CD14-positive monocyte (primary cell): ENCODE data around the gene NFKBIE. TPM values are rescaled to one million over a fixed set of nuclear protein-coding genes. Genes with fewer than 3 reads are reported as not detected.

Source experiments
- DNase-seq, 3 donors: peaks; one replicate each; pipeline ENCODE4 v3.0.0-alpha.2; 2011 to 2022
- H2AFZ ChIP-seq: 2 replicates; pipeline ENCODE4 v1.6.0; 2012; ENCODE audit warnings: mild to moderate bottlenecking, low read depth, low read length, inconsistent platforms; ENCODE audit not compliant: insufficient read depth, poor library complexity, severe bottlenecking
- H3K27ac ChIP-seq, 2 donors: 1 replicate in 1 of 2; 2 replicates in 1 of 2; pipeline ENCODE4 v1.5.1; 2012 to 2013; ENCODE audit warnings: low read length in 2 of 2, control low read depth in 1 of 2, inconsistent platforms in 1 of 2, low read depth in 1 of 2, mild to moderate bottlenecking in 1 of 2
- H3K27me3 ChIP-seq, 2 donors: one replicate each; pipeline versions ENCODE4 v1.6.0 to v1.6.1; 2011 to 2013; ENCODE audit warnings: low read length in 2 of 2; ENCODE audit not compliant: control insufficient read depth in 2 of 2, insufficient read depth in 2 of 2
- H3K36me3 ChIP-seq, 2 donors: replicated peaks in 1 of 2; 1 replicate in 1 of 2; 2 replicates in 1 of 2; pipeline versions ENCODE4 v1.5.1 to v1.6.1; 2012 to 2013; ENCODE audit warnings: low read length in 2 of 2, control low read depth in 1 of 2, inconsistent platforms in 1 of 2, mild to moderate bottlenecking in 1 of 2; ENCODE audit not compliant: insufficient read depth in 2 of 2, control insufficient read depth in 1 of 2
- H3K4me1 ChIP-seq, 2 donors: 1 replicate in 1 of 2; 2 replicates in 1 of 2; pipeline versions ENCODE4 v1.5.1 to v1.6.1; 2012 to 2013; ENCODE audit warnings: low read length in 2 of 2, control low read depth in 1 of 2, inconsistent platforms in 1 of 2, mild to moderate bottlenecking in 1 of 2, moderate library complexity in 1 of 2; ENCODE audit not compliant: insufficient read depth in 2 of 2, control insufficient read depth in 1 of 2
- H3K4me2 ChIP-seq: replicated peaks from 2 replicates; pipeline ENCODE3; 2012; ENCODE audit warnings: low read length, moderate library complexity, mild to moderate bottlenecking; ENCODE audit not compliant: poor library complexity, severe bottlenecking; ENCODE audit errors: extremely low read depth
- H3K4me3 ChIP-seq, 3 experiments: fragments of 200-600 bp in 1 of 3; sonication (generic) in 1 of 3; replicated peaks in 1 of 3; 1 replicate in 2 of 3; 2 replicates in 1 of 3; pipeline ENCODE4 v1.5.1; 2011 to 2013; ENCODE audit warnings: low read length in 3 of 3, mild to moderate bottlenecking in 3 of 3, control low read depth in 2 of 3, low read depth in 2 of 3, inconsistent platforms in 1 of 3, moderate library complexity in 1 of 3
- H3K79me2 ChIP-seq: 2 replicates; pipeline ENCODE4 v1.6.0; 2012; ENCODE audit warnings: mild to moderate bottlenecking, control low read depth, inconsistent platforms, low read length, moderate library complexity; ENCODE audit not compliant: insufficient read depth
- H3K9ac ChIP-seq: 2 replicates; pipeline ENCODE4 v1.6.0; 2017; ENCODE audit warnings: low read length, mild to moderate bottlenecking; ENCODE audit not compliant: insufficient read depth, poor library complexity, severe bottlenecking
- H3K9me3 ChIP-seq, 2 donors: replicated peaks in 1 of 2; 1 replicate in 1 of 2; 2 replicates in 1 of 2; pipeline versions ENCODE4 v1.5.1 to v1.6.1; 2012 to 2013; ENCODE audit warnings: low read length in 2 of 2, control low read depth in 1 of 2; ENCODE audit not compliant: control insufficient read depth in 1 of 2, insufficient read depth in 1 of 2
- H4K20me1 ChIP-seq: 2 replicates; pipeline ENCODE4 v1.6.0; 2012; ENCODE audit warnings: mild to moderate bottlenecking, low read length, control low read depth, moderate library complexity; ENCODE audit not compliant: insufficient read depth
- H3K27ac Mint-ChIP-seq, 7 donors: one replicate each; pipeline ENCODE4 v1.8.0; 2020; ENCODE audit warnings: mild to moderate bottlenecking in 7 of 7, mixed read lengths in 7 of 7, moderate library complexity in 6 of 7, inconsistent platforms in 2 of 7
- H3K27me3 Mint-ChIP-seq, 3 donors: one replicate each; pipeline ENCODE4 v1.8.0; 2021 to 2022; ENCODE audit warnings: low read depth in 3 of 3, mild to moderate bottlenecking in 3 of 3, mixed read lengths in 3 of 3, moderate library complexity in 3 of 3, inconsistent platforms in 1 of 3
- H3K36me3 Mint-ChIP-seq, 2 donors: one replicate each; pipeline ENCODE4 v1.8.0; 2020; ENCODE audit warnings: mixed read lengths in 2 of 2, inconsistent platforms in 1 of 2, mild to moderate bottlenecking in 1 of 2
- H3K4me1 Mint-ChIP-seq: one replicate; pipeline ENCODE4 v1.8.0; 2020; ENCODE audit warnings: mild to moderate bottlenecking, mixed read lengths
- H3K4me3 Mint-ChIP-seq, 2 donors: one replicate each; pipeline ENCODE4 v1.8.0; 2020; ENCODE audit warnings: mild to moderate bottlenecking in 2 of 2, mixed read lengths in 2 of 2, moderate library complexity in 1 of 2
- H3K9me3 Mint-ChIP-seq, 7 donors: one replicate each; pipeline ENCODE4 v1.8.0; 2020 to 2022; ENCODE audit warnings: mixed read lengths in 7 of 7, mild to moderate bottlenecking in 6 of 7, moderate library complexity in 6 of 7, inconsistent platforms in 2 of 7
- CTCF ChIP-seq: fragments of 200-600 bp; IDR thresholded peaks from one replicate; pipeline ENCODE4 v1.8.0; 2022; ENCODE audit warnings: antibody characterized with exemption, mild to moderate bottlenecking
- WGBS: methylation state at CpG from one replicate; pipeline ENCODE4 v1.1.5; 2013; ENCODE audit warnings: missing lambda C conversion rate; ENCODE audit not compliant: insufficient coverage; 5-methylcytosine and 5-hydroxymethylcytosine counted together
- intact Hi-C, 2 donors: fragments of 100-400 bp; cut with micrococcal nuclease; formaldehyde crosslinking; loops; one replicate each; pipeline versions ENCODE4 v1.15.0 to v1.15.1; 2023
- polyA plus RNA-seq, 3 donors: library from polyadenylated mRNA; depleted of rRNA in 1 of 3; unstranded in 2 of 3; stranded (reverse) in 1 of 3; fragments of 300-500 nt in 2 of 3; fragments of >200 nt in 1 of 3; fragmentation: Illumina TruSeq in 2 of 3; gene quantifications; 1 replicate in 2 of 3; 2 replicates in 1 of 3; pipeline ENCODE4 v1.2.3, GENCODE V29; 2012 to 2021

The NFKBIE gene
- polyA plus RNA-seq, 3 donors = 19.9 to 108 (median 23.2) TPM

GRCh38 chr6:44312901-44313788, 47.8 kb upstream of the NFKBIE start, which contains the start of gene AARS2:
AARS2 (minus strand) TSS chr6:44313347; CDS start chr6:44313323, 24 bp downstream.
- Mint-ChIP-seq H3K9me3 (peaks cover 0 to 3% (median 0%) of the 10 kb centered on the region in 7 donors), H3K4me3 (peak within 1 kb of the TSS; percentile 93 to 97), H3K27me3 (peaks cover 0 to 9% (median 3%) of the 10 kb centered on the region in 3 donors), H3K36me3 (peaks cover 31 to 32% of the 10 kb centered on the region in 2 donors), H3K27ac (peak within 1 kb of the TSS; percentile 87 to 95 (median 88)), H3K4me1 (peaks cover 25% of the 10 kb centered on the region)
- peak; percentile 99 for TF ChIP-seq CTCF
- Histone ChIP-seq H4K20me1 (no peaks in the 10 kb centered on the region), H3K9ac (peak within 1 kb of the TSS; percentile 81), H3K9me3 (no peaks in the 10 kb centered on the region), H3K4me1 (peaks cover 12 to 15% of the 10 kb centered on the region in 2 donors), H3K4me2 (peak within 1 kb of the TSS; percentile 75), H3K79me2 (peaks cover 14% of the 10 kb centered on the region), H3K27me3 (peaks cover 0 to 2% of the 10 kb centered on the region in 2 donors), H3K4me3 (peak within 1 kb of the TSS; percentile 50 to 86 (median 83)), H3K27ac (peak within 1 kb of the TSS in 1 of 2 donors; percentile 84), H2AFZ (peak within 1 kb of the TSS; percentile 96), H3K36me3 (peaks cover 25 to 35% of the 10 kb centered on the region in 2 donors)
- intact Hi-C loops = loop anchor here (5.0 kb wide), 1 partner anchor 46 kb away; the partner anchor contains the start of gene NFKBIE (in 2 of the 2)
- peak; percentile 84 to 86 (median 85) for DNase-seq
- WGBS = 3% methylated on average over 51 of the region's 52 CpGs

DNA sequence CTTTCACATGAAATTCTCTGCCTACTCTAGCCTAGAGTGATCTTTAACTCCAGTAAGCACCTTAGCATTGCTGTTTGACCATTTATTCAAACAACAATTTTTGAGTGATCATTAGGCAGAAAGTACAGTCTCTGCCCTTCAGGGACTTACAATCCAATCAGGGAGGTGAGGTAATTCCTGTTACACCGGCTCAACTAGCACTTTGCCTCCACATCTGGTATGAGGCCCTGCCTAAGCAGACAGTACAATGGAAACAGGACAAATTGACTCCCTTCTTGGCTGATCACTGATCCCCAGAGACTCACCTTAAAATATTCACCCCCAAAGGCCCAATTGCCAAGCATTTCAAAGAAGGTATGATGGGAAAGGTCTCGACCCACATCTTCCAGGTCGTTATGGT, 46.4 kb upstream of the NFKBIE start:
- H3K27ac Mint-ChIP-seq = peak overlapping the region in 4 of 7 donors; percentile 12 to 88 (median 18)
- no peaks in the 10 kb centered on the region for H4K20me1 ChIP-seq
- H2AFZ ChIP-seq = no peak overlapping the region
- H3K27me3 Mint-ChIP-seq = peaks cover 0 to 4% (median 0%) of the 10 kb centered on the region in 3 donors
- H3K4me1 Mint-ChIP-seq = peaks cover 25% of the 10 kb centered on the region
- H3K79me2 ChIP-seq = peaks cover 14% of the 10 kb centered on the region
- no peak overlapping the region for H3K4me3 ChIP-seq
- no peak overlapping the region for H3K4me3 Mint-ChIP-seq
- 100% methylated on average over 3 of the region's 3 CpGs for WGBS
- H3K4me2 ChIP-seq = no peak overlapping the region
- TF ChIP-seq CTCF = no peak
- peak overlapping the region in 1 of 2 donors; percentile 28 for H3K27ac ChIP-seq
- H3K27me3 ChIP-seq = peaks cover 0 to 2% of the 10 kb centered on the region in 2 donors
- H3K9me3 Mint-ChIP-seq = peaks cover 0 to 3% (median 0%) of the 10 kb centered on the region in 7 donors
- H3K4me1 ChIP-seq = peaks cover 12 to 15% of the 10 kb centered on the region in 2 donors
- H3K9me3 ChIP-seq = no peaks in the 10 kb centered on the region
- peaks cover 37 to 48% of the 10 kb centered on the region in 2 donors for H3K36me3 ChIP-seq
- no peak for DNase-seq
- peaks cover 44 to 45% of the 10 kb centered on the region in 2 donors for H3K36me3 Mint-ChIP-seq
- no peak overlapping the region for H3K9ac ChIP-seq
- intact Hi-C loops = loop anchor here (5.0 kb wide), 1 partner anchor 44 kb away; the partner anchor contains the start of gene NFKBIE (in 2 of the 2)
